OCI-LY7 (cell line): ENCODE measurements around the gene RASGRP2. TPM values are rescaled to one million over a fixed set of nuclear protein-coding genes. Genes with fewer than 3 reads are reported as not detected.

Source experiments
- BruUV-seq: library from RNA; stranded (reverse); fragments of 400-500 nt; replicated peaks from 2 replicates; lab custom pipeline; 2021; lab: Mats Ljungman, UMichigan
- CTCF ChIA-PET: fragments of 300-600 bp; sonication (Branson Sonifier 250); formaldehyde crosslinking; loops from one replicate; lab custom pipeline; 2022; ENCODE audit warnings: antibody characterized with exemption; ENCODE audit not compliant: unreplicated experiment; lab: Charles Lee
- POLR2A ChIA-PET: fragments of 300-600 bp; sonication (Branson Sonifier 250); formaldehyde crosslinking; loops from one replicate; lab custom pipeline; 2022; ENCODE audit warnings: antibody characterized with exemption; lab: Charles Lee
- DNase-seq: peaks from one replicate; pipeline ENCODE4 v3.0.0-alpha.2; 2015; ENCODE audit warnings: low spot score
- H2AFZ ChIP-seq: fragments of 200-600 bp; sonication (generic), shearing (Covaris generic); 2 replicates; pipeline ENCODE4 v1.6.1; 2014; ENCODE audit warnings: mild to moderate bottlenecking, antibody characterized with exemption, low read length, moderate library complexity
- H3K27ac ChIP-seq: fragments of 200-600 bp; sonication (generic); 2 replicates; pipeline ENCODE4 v1.5.1; 2014; ENCODE audit warnings: mixed run types, low read depth, mild to moderate bottlenecking, moderate library complexity, low read length, inconsistent platforms; ENCODE audit not compliant: poor library complexity, severe bottlenecking
- H3K36me3 ChIP-seq: fragments of 200-600 bp; sonication (generic); 2 replicates; pipeline ENCODE4 v1.6.1; 2014; ENCODE audit warnings: mild to moderate bottlenecking, antibody characterized with exemption, low read length, moderate library complexity, mixed read lengths; ENCODE audit not compliant: insufficient read depth
- H3K4me1 ChIP-seq: fragments of 200-600 bp; sonication (generic); 2 replicates; pipeline ENCODE4 v1.5.1; 2014; ENCODE audit warnings: mild to moderate bottlenecking, low read length; ENCODE audit not compliant: insufficient read depth, poor library complexity, severe bottlenecking
- H3K4me2 ChIP-seq: fragments of 200-600 bp; sonication (generic); 2 replicates; pipeline ENCODE4 v1.6.1; 2014; ENCODE audit warnings: mild to moderate bottlenecking, low read length
- H3K4me3 ChIP-seq: fragments of 200-600 bp; sonication (generic); 2 replicates; pipeline ENCODE4 v1.5.1; 2014; ENCODE audit warnings: mild to moderate bottlenecking, low read depth, low read length; ENCODE audit not compliant: poor library complexity, severe bottlenecking
- H3K79me2 ChIP-seq: fragments of 200-600 bp; sonication (generic); 2 replicates; pipeline ENCODE4 v1.6.1; 2016; ENCODE audit warnings: low read depth, mild to moderate bottlenecking, low read length, moderate library complexity, mixed read lengths; ENCODE audit not compliant: insufficient read depth
- H3K9me2 ChIP-seq: fragments of 200-600 bp; sonication (generic); 2 replicates; pipeline ENCODE4 v1.6.1; 2016; ENCODE audit warnings: mild to moderate bottlenecking, low read length, mixed read lengths; ENCODE audit not compliant: insufficient read depth
- H3K9me3 ChIP-seq: fragments of 200-600 bp; sonication (generic); 2 replicates; pipeline ENCODE4 v1.6.1; 2014; ENCODE audit warnings: mild to moderate bottlenecking, mixed run types, low read length, mixed read lengths
- H4K20me1 ChIP-seq: fragments of 200-600 bp; sonication (generic); 2 replicates; pipeline ENCODE4 v1.6.1; 2014; ENCODE audit warnings: mild to moderate bottlenecking, antibody characterized with exemption, low read length, moderate library complexity, mixed read lengths; ENCODE audit not compliant: insufficient read depth
- CTCF ChIP-seq: fragments of 200-600 bp; sonication (generic); conservative IDR thresholded peaks from 2 replicates; pipeline ENCODE4 v1.5.1; 2014; ENCODE audit warnings: mild to moderate bottlenecking, antibody characterized with exemption, low read length, moderate library complexity, mixed read lengths
- EZH2phosphoT487 ChIP-seq: fragments of 200-600 bp; sonication (generic); IDR thresholded peaks from 2 replicates; pipeline ENCODE4 v1.6.1; 2018; ENCODE audit warnings: low read depth, borderline replicate concordance, mild to moderate bottlenecking, mixed run types, antibody characterized with exemption, low read length, moderate library complexity, mixed read lengths
- intact Hi-C: fragments of 100-400 bp; cut with micrococcal nuclease; formaldehyde crosslinking; loops from one replicate; pipeline ENCODE4 v1.10.0; 2022; ENCODE audit not compliant: unreplicated experiment
- total RNA-seq, 2 experiments: library from RNA; depleted of rRNA in 1 of 2; stranded (reverse); fragments of >200 nt in 1 of 2; shearing (Covaris generic) in 1 of 2; gene quantifications; 2 replicates each; pipeline ENCODE4 v1.2.3, GENCODE V29; 2014 to 2022

RASGRP2 gene
- total RNA-seq, 2 experiments from 2014 or later = 127 to 195 TPM

GRCh38 chr11:64753019-64753379 lies 9.1 kb upstream of the RASGRP2 start:
- TF ChIP-seq EZH2phosphoT487 = no peak
- no peak for TF ChIP-seq CTCF
- Histone ChIP-seq H3K79me2 (no peaks in the 10 kb centered on the region), H4K20me1 (no peaks in the 10 kb centered on the region), H3K27ac (no peak overlapping the region), H3K36me3 (no peaks in the 10 kb centered on the region), H3K4me1 (peaks cover 5% of the 10 kb centered on the region), H3K9me3 (no peaks in the 10 kb centered on the region), H3K4me3 (no peak overlapping the region), H3K9me2 (no peaks in the 10 kb centered on the region), H3K4me2 (no peak overlapping the region), H2AFZ (no peak overlapping the region)
- BruUV-seq = no TSS peak
- CTCF ChIA-PET = no interaction called here
- intact Hi-C loops = no loop called here
- POLR2A ChIA-PET = no interaction called here
- DNase-seq = no peak

GRCh38 chr11:64752175-64752970 lies 8.4 kb upstream of the RASGRP2 start:
- H3K79me2 ChIP-seq = no peaks in the 10 kb centered on the region

More at GRCh38 chr11:64752175-64752970, 8.4 kb upstream of the RASGRP2 start:
- ChIA-PET CTCF (no interaction called here), POLR2A (no interaction called here)
- Histone ChIP-seq H3K4me2 (no peak overlapping the region), H3K36me3 (no peaks in the 10 kb centered on the region), H3K9me2 (no peaks in the 10 kb centered on the region), H3K27ac (no peak overlapping the region), H2AFZ (no peak overlapping the region), H4K20me1 (no peaks in the 10 kb centered on the region), H3K4me3 (no peak overlapping the region), H3K4me1 (peaks cover 7% of the 10 kb centered on the region), H3K9me3 (no peaks in the 10 kb centered on the region)
- intact Hi-C loops = no loop called here
- no peak for DNase-seq
- BruUV-seq = no TSS peak
- no peak for TF ChIP-seq EZH2phosphoT487
- no peak for TF ChIP-seq CTCF
